Bone marrow (tissue), 2 donors: ENCODE measurements around the gene RABGAP1.

ENCODE experiments used
- DNase-seq, 2 donors: peaks; one replicate each; lab custom pipeline; 2025; lab: John Stamatoyannopoulos, UW

Gene RABGAP1

GRCh38 chr9:122944960-122945888 is 4.4 kb downstream of the RABGAP1 start:
- DNase-seq = no peak

- no peak for DNase-seq
Measured at GRCh38 chr9:122946461-122947005, 5.7 kb downstream of the RABGAP1 start.

GRCh38 chr9:122948313-122948712 is 7.5 kb downstream of the RABGAP1 start:
- no peak for DNase-seq

- DNase-seq = no peak
Measured at GRCh38 chr9:122949696-122950095, 8.9 kb downstream of the RABGAP1 start.

- DNase-seq = no peak
Measured at GRCh38 chr9:122950263-122950662, 9.4 kb downstream of the RABGAP1 start.

- no peak for DNase-seq
Measured at GRCh38 chr9:122951056-122951455, 10.2 kb downstream of the RABGAP1 start.

- DNase-seq = no peak
Measured at GRCh38 chr9:122954253-122954691, 13.5 kb downstream of the RABGAP1 start.

- DNase-seq = no peak
Measured at GRCh38 chr9:122955961-122956360, 15.1 kb downstream of the RABGAP1 start.

GRCh38 chr9:122961139-122961538 is 20.3 kb downstream of the RABGAP1 start:
- no peak for DNase-seq

- DNase-seq = no peak
Measured at GRCh38 chr9:122975196-122975595, 34.4 kb downstream of the RABGAP1 start.

GRCh38 chr9:122978601-122979000 is 37.8 kb downstream of the RABGAP1 start:
- no peak for DNase-seq

- DNase-seq = no peak
Measured at GRCh38 chr9:122986010-122986409, 45.2 kb downstream of the RABGAP1 start.

GRCh38 chr9:122988141-122988540 is 47.3 kb downstream of the RABGAP1 start:
- DNase-seq = no peak

GRCh38 chr9:122988920-122989621 is 48.3 kb downstream of the RABGAP1 start:
- no peak for DNase-seq

GRCh38 chr9:122991370-122991830 is 50.6 kb downstream of the RABGAP1 start:
- DNase-seq = peak in 1 of 2 donors; percentile 83

GRCh38 chr9:122996586-122996985 is 55.8 kb downstream of the RABGAP1 start:
- no peak for DNase-seq

- no peak for DNase-seq
Measured at GRCh38 chr9:122998448-122998847, 57.6 kb downstream of the RABGAP1 start.

GRCh38 chr9:123000371-123001068 is 59.7 kb downstream of the RABGAP1 start:
- no peak for DNase-seq

GRCh38 chr9:123002754-123003153 is 61.9 kb downstream of the RABGAP1 start:
- no peak for DNase-seq

GRCh38 chr9:123003466-123003865 is 62.6 kb downstream of the RABGAP1 start:
- DNase-seq = no peak

- no peak for DNase-seq
Measured at GRCh38 chr9:123005964-123006363, 65.1 kb downstream of the RABGAP1 start.

- no peak for DNase-seq
Measured at GRCh38 chr9:123007269-123007668, 66.4 kb downstream of the RABGAP1 start.
